ENCODE measurements around the gene TRIM33. TPM values are rescaled to one million over a fixed set of nuclear protein-coding genes. Genes with fewer than 3 reads are reported as not detected.

TRIM33 gene
- total and polyA plus RNA-seq, 2 of the 13 experiments (the other 11 are each of a cell fraction or from before 2014, with no cell fraction given), result 35.5 to 42.2 TPM

GRCh38 chr1:114467491-114467890, 43.5 kb downstream of the TRIM33 start (continued):
- TF ChIP-seq CREM (IDR thresholded peaks at IDR 0.05) (peak; percentile 95), CREM (CRISPR knock-in tag; IDR thresholded peaks at IDR 0.05) (no peak), ZSCAN20 (CRISPR knock-in tag; IDR thresholded peaks at IDR 0.05; ENCODE audit: borderline replicate concordance) (0 out of 2 replicates have a peak, but pooled peaks have one; percentile 27), FOXA1 (IDR thresholded peaks at IDR 0.05) (peak; percentile 91), FOXA1 (CRISPR knock-in tag; IDR thresholded peaks at IDR 0.05) (peak; percentile 97), MLX (CRISPR knock-in tag; IDR thresholded peaks at IDR 0.05) (peak; percentile 84), ZNF7 (CRISPR knock-in tag; IDR thresholded peaks at IDR 0.05) (no peak), SUZ12 (IDR thresholded peaks at IDR 0.05; ENCODE audit: low read depth, low read length) (no peak), HOMEZ (CRISPR knock-in tag; IDR thresholded peaks at IDR 0.05; ENCODE audit: low read depth) (peak; percentile 95), ELF3 (CRISPR knock-in tag; IDR thresholded peaks at IDR 0.05) (peak; percentile 88), ZNF652 (CRISPR knock-in tag; IDR thresholded peaks at IDR 0.05; ENCODE audit: borderline replicate concordance, low read depth) (peak; percentile 92), ZNF232 (CRISPR knock-in tag; IDR thresholded peaks at IDR 0.05; ENCODE audit: borderline replicate concordance) (peak; percentile 82; the same call in 1 of the 2 replicates), E2F2 (CRISPR knock-in tag; IDR thresholded peaks at IDR 0.05; ENCODE audit: borderline replicate concordance) (no peak), ZNF562 (CRISPR knock-in tag; IDR thresholded peaks at IDR 0.05; ENCODE audit: borderline replicate concordance) (no peak), TARDBP (CRISPR knock-in tag; IDR thresholded peaks at IDR 0.05) (peak; percentile 91; the same call in 1 of the 2 replicates), CHD2 (IDR thresholded peaks at IDR 0.05; ENCODE audit: low read depth, low read length) (no peak), HDAC1 (CRISPR knock-in tag; IDR thresholded peaks at IDR 0.05) (peak; percentile 77), RBAK (CRISPR knock-in tag; IDR thresholded peaks at IDR 0.05) (no peak), ZNF446 (CRISPR knock-in tag; IDR thresholded peaks at IDR 0.05) (no peak), ARNT2 (CRISPR knock-in tag; IDR thresholded peaks at IDR 0.05; ENCODE audit: low read depth) (0 out of 2 replicates have a peak, but pooled peaks have one; percentile 51), RERE (CRISPR knock-in tag; IDR thresholded peaks at IDR 0.05; ENCODE audit: low read depth) (peak; percentile 88)
